Measurements from ENCODE around the gene SMYD4. TPM values are rescaled to one million over a fixed set of nuclear protein-coding genes. Genes with fewer than 3 reads are reported as not detected.

The SMYD4 gene
- total and polyA plus RNA-seq, 10 of the 15 experiments (the other 5 are each of a cell fraction or from before 2014, with no cell fraction given), result 2.1 to 18.8 (median 13.7) TPM

- no peak overlapping the region for H3K9ac ChIP-seq (ENCODE audit: control insufficient read depth, insufficient read depth, low read length)
Observed at GRCh38 chr17:1755827-1756262, 73.9 kb downstream of the SMYD4 start.

More at GRCh38 chr17:1755827-1756262, 73.9 kb downstream of the SMYD4 start:
- Histone ChIP-seq H3K4me3 (no peak overlapping the region), H3K79me2 (ENCODE audit: control insufficient read depth, insufficient read depth, low read length) (no peaks in the 10 kb centered on the region), H3K9me3 (replicated peaks; ENCODE audit: control insufficient read depth, insufficient read depth, low read length) (no peaks in the 10 kb centered on the region), H3K4me1 (ENCODE audit: control insufficient read depth, insufficient read depth, low read length) (no peaks in the 10 kb centered on the region), H4K20me1 (ENCODE audit: control insufficient read depth, insufficient read depth) (no peaks in the 10 kb centered on the region), H3K27me3 (replicated peaks in 1 of 2; ENCODE audit: control insufficient read depth in 2 of 2, insufficient read depth in 2 of 2, low read length in 1 of 2) (no peaks in the 10 kb centered on the region), H3K4me2 (ENCODE audit: control insufficient read depth, insufficient read depth) (no peak overlapping the region), H3K27ac (ENCODE audit: control insufficient read depth, insufficient read depth) (no peak overlapping the region), H3K36me3 (ENCODE audit: control insufficient read depth in 2 of 2, insufficient read depth in 2 of 2, low read length in 1 of 2) (no peaks in the 10 kb centered on the region), H2AFZ (ENCODE audit: control insufficient read depth, low read depth, low read length) (no peak overlapping the region)
- ATAC-seq (no peak), DNase-seq (ENCODE audit: low read depth, low spot score) (no peak), FAIRE-seq (no peak)
- WGBS (ENCODE audit: insufficient coverage, insufficient replicate concordance, low lambda C conversion rate, missing lambda C conversion rate), result 70% methylated on average over 14 of the region's 17 CpGs
- ChIA-PET CTCF (no interaction called here), SMC1A (ENCODE audit: uncharacterized antibody, unreplicated experiment) (no interaction called here), RAD21 (ENCODE audit: unreplicated experiment) (interaction anchor here (1.6 kb wide), 1 partner anchor 33 kb away, joined by 3 read pairs; no protein-coding TSS in a partner anchor), POLR2A (interaction anchor here (0.5 kb wide), 1 partner anchor 643 kb away, joined by 4 read pairs; no protein-coding TSS in a partner anchor)
- intact Hi-C loops (cut with micrococcal nuclease; ENCODE audit: unreplicated experiment), result no loop called here
- no TSS peak for BruUV-seq (replicated peaks)
- TF ChIP-seq STAT3 (IDR thresholded peaks at IDR 0.05; ENCODE audit: low read depth, low read length) (no peak), MYB (IDR thresholded peaks at IDR 0.05; ENCODE audit: borderline replicate concordance, low read depth, low read length) (no peak), HDGF (IDR thresholded peaks at IDR 0.05) (no peak), SREBF2 (IDR thresholded peaks at IDR 0.05; ENCODE audit: low read length) (no peak), CREM (IDR thresholded peaks at IDR 0.05; ENCODE audit: low read depth) (no peak), HSF1 (IDR thresholded peaks at IDR 0.05; ENCODE audit: low read depth, low read length) (no peak)
- TF ChIP-seq, protein P1, sequence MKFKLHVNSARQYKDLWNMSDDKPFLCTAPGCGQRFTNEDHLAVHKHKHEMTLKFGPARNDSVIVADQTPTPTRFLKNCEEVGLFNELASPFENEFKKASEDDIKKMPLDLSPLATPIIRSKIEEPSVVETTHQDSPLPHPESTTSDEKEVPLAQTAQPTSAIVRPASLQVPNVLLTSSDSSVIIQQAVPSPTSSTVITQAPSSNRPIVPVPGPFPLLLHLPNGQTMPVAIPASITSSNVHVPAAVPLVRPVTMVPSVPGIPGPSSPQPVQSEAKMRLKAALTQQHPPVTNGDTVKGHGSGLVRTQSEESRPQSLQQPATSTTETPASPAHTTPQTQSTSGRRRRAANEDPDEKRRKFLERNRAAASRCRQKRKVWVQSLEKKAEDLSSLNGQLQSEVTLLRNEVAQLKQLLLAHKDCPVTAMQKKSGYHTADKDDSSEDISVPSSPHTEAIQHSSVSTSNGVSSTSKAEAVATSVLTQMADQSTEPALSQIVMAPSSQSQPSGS (IDR thresholded peaks at IDR 0.05; ENCODE audit: low read length), result no peak
- TF ChIP-seq, protein P2, sequence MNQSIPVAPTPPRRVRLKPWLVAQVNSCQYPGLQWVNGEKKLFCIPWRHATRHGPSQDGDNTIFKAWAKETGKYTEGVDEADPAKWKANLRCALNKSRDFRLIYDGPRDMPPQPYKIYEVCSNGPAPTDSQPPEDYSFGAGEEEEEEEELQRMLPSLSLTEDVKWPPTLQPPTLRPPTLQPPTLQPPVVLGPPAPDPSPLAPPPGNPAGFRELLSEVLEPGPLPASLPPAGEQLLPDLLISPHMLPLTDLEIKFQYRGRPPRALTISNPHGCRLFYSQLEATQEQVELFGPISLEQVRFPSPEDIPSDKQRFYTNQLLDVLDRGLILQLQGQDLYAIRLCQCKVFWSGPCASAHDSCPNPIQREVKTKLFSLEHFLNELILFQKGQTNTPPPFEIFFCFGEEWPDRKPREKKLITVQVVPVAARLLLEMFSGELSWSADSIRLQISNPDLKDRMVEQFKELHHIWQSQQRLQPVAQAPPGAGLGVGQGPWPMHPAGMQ (IDR thresholded peaks at IDR 0.05; ENCODE audit: borderline replicate concordance), result no peak
- in situ Hi-C loops (cut with MboI), result no loop called here

All from GM12878 (cell line).